ENCODE data around the gene TMEM181.
"Not testable (repeated sequence)": the region's sequence is repeated elsewhere in the genome, so short reads cannot be mapped to it uniquely, and the experiment has no call there.

TMEM181 gene

GRCh38 chr6:158536891-158537798 is 22.7 kb upstream of the TMEM181 start:
- no peak for DNase-seq (ENCODE audit: low read depth in 3 of 3, low spot score in 1 of 3)

GRCh38 chr6:158538741-158539140 is 21.1 kb upstream of the TMEM181 start:
- no peak for DNase-seq (ENCODE audit: low read depth in 3 of 3, low spot score in 1 of 3)

- DNase-seq (ENCODE audit: low read depth in 3 of 3, low spot score in 1 of 3) = no peak
Observed at GRCh38 chr6:158539413-158539812, 20.5 kb upstream of the TMEM181 start.

GRCh38 chr6:158539881-158540280 is 20.0 kb upstream of the TMEM181 start:
- DNase-seq (ENCODE audit: low read depth in 3 of 3, low spot score in 1 of 3) = no peak

GRCh38 chr6:158543606-158544185 is 16.2 kb upstream of the TMEM181 start:
- DNase-seq (ENCODE audit: low read depth in 3 of 3, low spot score in 1 of 3) = no peak

GRCh38 chr6:158544428-158544827 is 15.5 kb upstream of the TMEM181 start:
- no peak for DNase-seq (ENCODE audit: low read depth in 3 of 3, low spot score in 1 of 3)

- no peak for DNase-seq (ENCODE audit: low read depth in 3 of 3, low spot score in 1 of 3)
Observed at GRCh38 chr6:158545043-158545966, 14.6 kb upstream of the TMEM181 start.

GRCh38 chr6:158548418-158549161 is 11.3 kb upstream of the TMEM181 start:
- DNase-seq (ENCODE audit: low read depth in 3 of 3, low spot score in 1 of 3) = no peak

GRCh38 chr6:158552055-158552795 is 7.7 kb upstream of the TMEM181 start:
- no peak for DNase-seq (ENCODE audit: low read depth in 3 of 3, low spot score in 1 of 3)

- DNase-seq (ENCODE audit: low read depth in 3 of 3, low spot score in 1 of 3) = no peak
Observed at GRCh38 chr6:158552796-158553138, 7.1 kb upstream of the TMEM181 start.

GRCh38 chr6:158554611-158555361 is 5.1 kb upstream of the TMEM181 start:
- no peak for DNase-seq (ENCODE audit: low read depth in 3 of 3, low spot score in 1 of 3)

GRCh38 chr6:158556113-158556512 is 3.8 kb upstream of the TMEM181 start:
- DNase-seq (ENCODE audit: low read depth in 3 of 3, low spot score in 1 of 3) = no peak

- DNase-seq (ENCODE audit: low read depth in 3 of 3, low spot score in 1 of 3) = not testable (repeated sequence)
Observed at GRCh38 chr6:158557110-158557509, 2.8 kb upstream of the TMEM181 start.

- no peak for DNase-seq (ENCODE audit: low read depth in 3 of 3, low spot score in 1 of 3)
Observed at GRCh38 chr6:158557927-158558326, 2.0 kb upstream of the TMEM181 start.

GRCh38 chr6:158558415-158559306 is 1.2 kb upstream of the TMEM181 start:
- no peak for DNase-seq (ENCODE audit: low read depth in 3 of 3, low spot score in 1 of 3)

GRCh38 chr6:158559338-158559894 is 475 bp upstream of the TMEM181 start:
- DNase-seq (ENCODE audit: low read depth in 3 of 3, low spot score in 1 of 3) = no peak

GRCh38 chr6:158560836-158561320 is 987 bp downstream of the TMEM181 start:
- no peak for DNase-seq (ENCODE audit: low read depth in 3 of 3, low spot score in 1 of 3)

- DNase-seq (ENCODE audit: low read depth in 3 of 3, low spot score in 1 of 3) = no peak
Observed at GRCh38 chr6:158561321-158561884, 1.5 kb downstream of the TMEM181 start.

Measured in stimulated activated CD4-positive, alpha-beta T cell treated with anti-CD3 and anti-CD28 coated beads, TNF-alpha, amount 100 ng/mL, for 1 hour (primary cell).